CD4-positive, alpha-beta T cell treated with Interleukin-10 for 1 hour (primary cell): ENCODE measurements around the gene GRIN2A.

Source experiments
- DNase-seq: peaks from one replicate; pipeline ENCODE4 v3.0.0-alpha.2; 2020

The GRIN2A gene

DNA sequence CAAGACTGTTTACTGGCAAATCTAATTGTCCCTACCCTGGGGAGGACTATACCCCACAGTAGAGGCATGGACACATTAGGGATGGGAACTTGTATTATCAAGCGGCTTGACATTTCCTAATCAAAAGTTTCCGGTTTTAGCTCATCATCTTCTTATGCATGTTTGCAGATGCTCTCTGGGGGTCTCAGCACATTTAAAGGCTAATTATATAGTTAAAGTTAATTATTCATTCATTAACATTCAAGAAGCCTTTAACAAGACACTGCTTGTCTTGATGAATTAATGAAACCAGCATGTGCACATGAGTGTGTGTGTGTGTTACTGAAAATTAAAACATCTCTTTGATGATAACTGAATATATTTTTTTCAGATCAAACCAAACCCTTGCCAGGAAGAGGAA, 377.1 kb downstream of the GRIN2A start:
- DNase-seq, result no peak

DNA sequence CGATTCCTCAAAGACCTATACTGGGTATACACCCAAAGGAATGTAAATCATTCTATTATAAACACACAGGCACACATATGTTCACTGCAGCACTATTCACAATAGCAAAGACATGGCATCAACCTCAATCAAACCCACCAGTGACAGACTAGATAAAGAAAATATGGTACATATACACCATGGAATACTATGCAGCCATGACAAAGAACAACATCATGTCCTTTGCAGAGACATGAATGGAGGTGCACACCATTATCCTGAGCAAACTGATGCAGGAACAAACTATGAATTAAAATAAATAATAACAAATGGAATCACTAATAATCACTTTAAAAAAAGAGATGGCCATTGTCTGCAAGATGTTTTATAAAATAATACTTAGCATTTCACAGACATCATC, 380.1 kb downstream of the GRIN2A start:
- DNase-seq, result no peak

DNA sequence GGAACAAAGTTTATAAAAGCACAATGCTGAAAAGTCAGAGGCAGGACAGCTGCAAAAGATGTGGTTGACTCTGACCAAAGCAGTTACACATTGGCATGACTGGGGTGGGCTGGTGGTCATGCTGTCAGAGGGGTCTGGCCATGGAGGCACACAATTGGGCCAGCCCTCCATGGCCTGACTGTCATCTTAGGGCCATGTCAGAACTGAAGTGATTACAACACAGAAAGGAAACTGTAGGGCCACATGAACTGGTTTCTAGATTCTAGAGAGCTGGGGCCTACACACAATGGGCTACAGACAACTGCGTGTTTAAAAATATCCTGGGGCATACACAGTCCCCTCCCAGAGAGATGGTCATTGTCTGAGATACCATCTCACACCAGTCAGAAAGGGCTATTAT, 380.6 kb downstream of the GRIN2A start:
- DNase-seq, result no peak

DNA sequence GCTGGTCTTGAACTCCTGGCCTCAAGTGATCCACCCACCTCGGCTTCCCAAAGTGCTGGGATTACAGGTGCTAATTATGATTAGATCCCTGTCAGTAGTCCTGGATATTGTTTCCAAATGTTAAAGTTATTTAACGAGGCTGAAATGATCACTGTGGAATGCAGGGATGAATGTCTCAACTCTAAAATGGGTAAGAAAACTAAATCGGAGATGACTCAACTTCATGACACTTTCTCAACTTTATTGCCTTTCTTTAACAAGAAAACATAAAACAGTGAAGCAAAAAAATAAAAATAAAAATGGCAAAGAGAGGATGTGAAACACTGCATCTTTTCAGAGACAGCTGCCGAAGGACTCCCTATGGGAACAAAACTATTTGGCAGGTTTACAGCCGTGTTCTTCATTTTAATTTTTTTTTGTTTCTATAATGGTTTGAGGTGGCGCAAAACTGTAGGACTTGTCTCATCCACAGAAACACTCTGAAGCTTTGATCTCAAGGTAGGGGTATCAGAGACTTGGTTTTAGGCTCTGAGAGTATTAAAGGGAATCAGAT, 382.0 kb downstream of the GRIN2A start:
- DNase-seq, result no peak

DNA sequence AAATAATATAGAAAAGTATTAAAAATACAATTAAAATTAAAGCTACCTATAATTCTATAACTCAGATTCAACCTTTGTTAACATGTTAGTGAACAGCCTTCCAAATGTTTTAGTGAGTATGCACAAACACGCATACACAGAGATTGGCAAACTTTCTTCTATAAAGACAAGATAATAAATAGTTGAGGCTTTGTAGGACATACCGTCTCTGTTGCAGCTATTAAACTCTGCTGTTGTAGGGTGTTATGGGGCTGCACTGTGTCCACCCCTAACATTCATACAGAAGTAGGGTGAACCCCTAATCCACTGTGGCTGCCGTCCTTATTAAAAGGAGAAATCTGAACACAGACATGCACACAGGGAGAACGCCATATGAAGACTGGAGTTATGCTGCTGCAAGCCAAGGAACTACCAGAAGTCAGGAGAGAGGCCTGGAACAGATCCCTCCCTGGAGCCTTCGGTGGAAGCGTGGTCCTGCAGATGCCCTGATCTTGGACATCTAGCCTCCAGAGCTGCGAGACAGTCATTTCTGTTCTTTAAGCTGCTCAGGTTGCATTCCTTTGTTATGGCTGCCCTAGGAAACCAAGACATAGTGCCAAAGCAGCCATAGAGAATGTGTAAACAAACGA, 383.2 kb downstream of the GRIN2A start:
- DNase-seq, result no peak

DNA sequence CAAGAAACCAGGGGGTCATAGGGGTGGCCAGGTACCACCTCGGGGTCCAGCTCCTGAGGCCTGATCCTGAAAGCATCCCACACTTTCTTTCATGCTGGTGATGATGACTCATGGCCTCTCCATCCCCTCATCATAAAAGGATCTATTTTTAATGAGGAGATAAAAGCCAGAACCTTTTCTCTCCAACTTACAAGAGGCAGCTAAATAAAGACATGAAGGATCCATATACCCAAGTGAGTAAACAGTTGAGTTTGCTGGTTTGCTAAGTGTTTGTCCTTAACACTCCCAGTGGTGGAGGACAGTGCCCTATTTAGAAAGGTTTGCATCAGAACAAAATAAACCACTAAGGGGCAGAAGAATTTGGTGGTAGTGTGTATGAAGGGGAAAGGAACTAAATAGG, 383.8 kb downstream of the GRIN2A start:
- DNase-seq, result no peak

DNA sequence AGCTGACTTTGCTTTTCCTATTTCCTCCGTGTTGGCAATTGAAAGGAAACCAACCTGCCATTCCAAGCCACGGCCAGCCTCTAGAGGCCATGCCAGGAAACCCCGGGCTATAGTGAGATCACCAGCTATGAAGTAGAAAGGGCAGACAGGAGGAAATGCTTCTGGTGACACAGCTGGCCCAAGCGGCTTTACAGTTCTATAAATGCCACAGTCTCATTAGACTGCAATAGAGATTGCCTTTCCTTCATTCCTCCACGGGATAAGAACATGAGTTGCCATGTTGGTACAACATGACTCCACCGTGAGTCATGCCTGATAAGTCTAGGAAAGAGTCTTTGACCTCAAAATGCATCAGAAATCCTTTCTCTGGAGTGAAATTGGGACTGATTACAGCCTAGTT, 384.9 kb downstream of the GRIN2A start:
- DNase-seq, result no peak

DNA sequence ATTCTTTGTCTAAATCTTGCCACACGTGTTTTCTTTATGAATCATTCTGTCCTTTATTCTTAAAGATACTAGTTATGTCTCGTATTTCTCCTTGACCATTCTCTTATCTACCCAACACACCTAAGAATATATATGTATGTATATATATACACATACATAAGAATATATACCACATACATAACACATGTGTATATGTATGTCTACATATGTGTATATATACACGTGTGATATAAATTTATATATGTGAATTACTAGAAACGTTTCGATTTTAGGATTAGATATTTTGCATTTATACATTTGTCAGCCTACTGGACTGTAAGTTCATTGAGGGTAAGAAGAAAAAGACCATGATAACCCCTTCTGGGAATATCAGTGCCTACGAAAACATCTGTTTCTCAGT, 388.6 kb downstream of the GRIN2A start:
- no peak for DNase-seq

DNA sequence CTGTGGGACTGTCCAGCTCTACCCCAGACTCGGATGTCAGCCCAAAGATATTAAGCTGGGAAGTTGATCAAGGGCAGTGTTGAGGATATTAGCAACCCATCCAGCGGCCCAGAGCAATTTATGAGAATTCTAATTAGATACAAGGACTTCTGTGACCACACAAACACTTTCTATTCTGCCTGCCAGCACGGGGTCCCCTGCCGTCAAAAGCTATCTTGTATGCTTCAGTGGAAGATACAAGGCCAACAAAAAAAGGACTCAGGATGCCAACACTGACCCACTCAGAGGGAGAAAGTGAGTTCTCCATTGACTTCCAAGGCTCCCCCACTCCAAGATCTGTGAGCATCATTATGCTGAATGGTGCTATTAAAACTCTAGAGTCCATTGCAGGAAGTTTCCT, 390.7 kb downstream of the GRIN2A start:
- DNase-seq, result no peak

DNA sequence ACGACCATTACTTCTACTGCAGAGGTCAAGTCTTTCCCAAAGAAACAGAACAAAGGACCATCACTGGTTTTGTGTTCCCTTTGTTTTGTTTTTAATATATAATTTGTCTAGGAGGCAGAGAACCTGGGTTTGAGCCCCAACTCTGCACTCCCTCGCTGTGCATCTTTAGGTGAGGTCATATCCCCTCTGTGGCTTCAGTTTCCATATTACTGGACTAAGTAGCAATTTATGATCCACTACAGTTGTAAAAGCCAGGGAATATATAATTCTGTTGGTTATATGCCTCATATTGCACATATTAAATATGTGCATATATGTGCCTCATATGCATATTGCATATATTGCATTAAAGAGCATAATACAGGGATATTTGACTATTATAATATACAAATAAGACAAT, 392.0 kb downstream of the GRIN2A start:
- DNase-seq, result no peak

DNA sequence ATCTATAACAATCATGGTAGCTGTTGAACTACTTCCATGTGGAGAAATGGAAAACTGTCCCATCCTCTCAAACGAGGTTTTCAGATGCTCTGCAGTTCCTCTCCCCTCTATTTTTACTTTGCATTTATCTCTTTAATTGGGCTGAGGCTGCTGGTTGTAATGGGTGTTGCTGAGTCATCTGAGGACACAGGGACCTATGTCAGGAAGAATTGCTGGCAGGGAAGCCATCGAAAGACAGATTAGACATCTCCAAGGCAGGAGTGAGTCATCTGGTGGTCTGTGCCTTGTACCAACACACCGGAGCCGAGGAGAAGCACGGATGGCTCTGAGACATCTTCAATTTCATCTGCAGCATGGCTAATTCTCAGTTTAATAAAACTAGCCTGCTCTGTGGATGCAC, 394.5 kb downstream of the GRIN2A start:
- DNase-seq, result no peak

DNA sequence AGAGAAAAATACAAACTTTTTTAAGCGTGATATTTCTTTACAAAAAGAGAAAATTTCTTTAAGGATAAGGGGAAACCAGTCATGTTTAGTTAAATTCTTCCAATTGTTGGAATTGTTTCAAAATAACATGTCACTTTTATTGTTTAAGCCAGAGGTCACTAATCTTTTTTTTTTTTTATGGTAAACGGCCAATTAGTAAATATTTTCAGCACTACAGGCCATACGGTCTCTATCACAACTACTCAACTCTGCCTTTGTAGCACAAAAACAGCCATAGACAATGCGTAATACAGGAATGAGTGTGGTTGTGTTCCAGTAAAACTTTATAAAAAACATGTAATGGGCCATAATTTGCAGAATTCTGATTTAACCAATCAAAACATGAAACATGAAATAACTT, 401.4 kb downstream of the GRIN2A start:
- DNase-seq, result no peak

DNA sequence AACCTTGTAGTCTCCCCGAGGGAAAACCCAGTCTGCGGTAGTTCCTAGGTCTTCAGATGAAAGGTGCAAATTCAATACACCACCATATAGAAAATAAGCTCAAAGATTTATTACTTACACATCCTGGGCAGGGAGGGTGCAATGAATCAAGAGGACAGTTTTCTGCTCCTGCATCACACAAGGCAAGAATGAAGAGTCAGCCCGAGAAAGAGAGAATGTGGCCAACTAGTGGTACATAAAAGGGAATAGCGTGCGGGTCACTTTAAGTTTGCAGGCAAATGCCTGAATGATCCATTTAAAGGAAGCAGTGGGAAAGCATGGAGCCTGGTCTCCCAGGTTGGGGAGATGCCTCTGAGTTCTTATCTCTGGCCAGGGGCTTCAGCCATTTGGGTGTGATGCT, 403.4 kb downstream of the GRIN2A start:
- DNase-seq, result no peak

DNA sequence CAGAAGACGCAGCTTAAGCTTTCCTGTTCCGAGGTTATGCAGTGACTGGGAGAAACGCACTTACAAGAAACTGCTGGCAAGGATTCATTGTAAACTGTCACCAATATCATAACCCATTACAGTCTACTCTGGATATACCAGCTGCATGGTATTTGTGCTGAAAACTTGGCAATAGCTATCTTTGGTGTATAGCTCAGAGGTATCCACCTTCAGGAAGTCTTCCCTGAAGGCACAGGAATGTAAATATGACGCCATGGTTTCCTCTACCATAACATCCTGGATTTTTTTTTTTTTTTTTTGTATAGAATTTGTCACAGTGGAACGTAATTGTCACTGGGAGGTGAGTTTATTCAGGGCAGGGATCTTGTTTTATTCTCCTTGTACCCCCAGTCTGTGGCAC, 406.2 kb downstream of the GRIN2A start:
- no peak for DNase-seq

DNA sequence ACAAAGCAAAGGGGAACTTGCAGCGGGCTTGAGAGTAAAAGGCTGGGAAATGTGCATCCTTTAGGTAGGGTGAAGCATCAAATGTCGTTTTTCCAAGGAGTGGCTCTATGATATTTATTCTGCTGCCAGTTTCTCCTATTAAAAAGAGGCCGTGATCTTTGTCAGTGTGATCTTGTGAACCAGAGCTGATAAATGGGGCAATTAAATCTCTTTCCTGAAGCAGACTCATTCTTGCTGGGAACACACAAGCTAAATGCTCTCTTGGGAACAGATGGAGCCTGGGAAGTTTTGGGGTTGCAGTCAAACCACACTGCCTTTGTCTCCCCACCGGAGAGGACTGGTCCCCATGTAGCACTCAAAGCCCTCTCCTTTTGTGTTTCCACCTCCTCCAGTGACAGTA, 408.9 kb downstream of the GRIN2A start:
- no peak for DNase-seq

DNA sequence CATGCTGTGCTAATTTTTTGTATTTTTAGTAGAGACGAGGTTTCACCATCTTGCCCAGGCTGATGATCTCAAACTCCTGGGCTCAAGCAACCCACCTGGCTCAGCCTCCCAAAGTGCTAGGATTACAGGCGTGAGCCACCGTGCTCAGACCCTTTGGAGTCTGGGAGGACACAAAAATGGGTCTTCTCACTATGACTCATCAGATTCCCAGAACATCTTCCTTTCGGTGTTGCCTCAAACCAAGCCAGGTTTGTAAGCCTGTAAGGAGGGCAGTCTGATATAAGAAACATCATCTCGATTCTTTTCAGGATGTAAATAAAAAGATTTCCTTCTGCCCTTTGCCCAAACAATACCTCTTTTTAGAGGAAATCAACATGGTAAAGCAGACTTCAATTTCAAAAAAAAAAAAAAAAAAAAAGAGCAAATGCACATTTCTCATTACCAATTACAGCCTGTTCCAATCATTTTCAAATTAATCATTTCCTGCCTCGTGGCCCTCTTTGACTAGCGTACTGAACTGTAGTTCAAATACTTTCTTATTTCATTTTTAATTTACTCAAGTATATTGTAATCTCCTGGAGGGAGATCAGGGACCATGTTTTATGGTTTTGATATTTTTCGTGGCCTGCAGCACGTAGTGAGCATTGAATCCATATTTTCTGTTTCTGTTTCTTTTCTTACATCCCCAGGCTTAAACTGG, 409.6 kb downstream of the GRIN2A start:
- no peak for DNase-seq

DNA sequence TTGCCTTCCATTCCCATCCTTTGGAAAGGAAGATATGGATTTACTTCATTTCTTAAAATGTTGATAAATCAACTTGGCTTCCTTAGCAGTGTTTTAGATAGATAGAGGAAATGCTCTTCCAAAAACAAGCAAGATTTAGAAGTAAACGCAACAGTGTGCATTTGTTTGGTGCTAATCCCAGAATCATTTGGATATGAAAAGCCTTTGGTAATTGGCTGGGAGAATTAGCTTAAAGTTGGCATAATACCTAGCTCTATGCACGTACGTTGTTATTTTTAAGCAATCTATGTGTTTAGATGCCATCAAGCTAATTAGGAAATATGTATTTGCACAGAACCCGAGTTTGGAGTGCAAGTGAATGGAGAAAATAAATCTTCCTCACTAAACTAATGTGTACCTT, 415.3 kb downstream of the GRIN2A start:
- no peak for DNase-seq

DNA sequence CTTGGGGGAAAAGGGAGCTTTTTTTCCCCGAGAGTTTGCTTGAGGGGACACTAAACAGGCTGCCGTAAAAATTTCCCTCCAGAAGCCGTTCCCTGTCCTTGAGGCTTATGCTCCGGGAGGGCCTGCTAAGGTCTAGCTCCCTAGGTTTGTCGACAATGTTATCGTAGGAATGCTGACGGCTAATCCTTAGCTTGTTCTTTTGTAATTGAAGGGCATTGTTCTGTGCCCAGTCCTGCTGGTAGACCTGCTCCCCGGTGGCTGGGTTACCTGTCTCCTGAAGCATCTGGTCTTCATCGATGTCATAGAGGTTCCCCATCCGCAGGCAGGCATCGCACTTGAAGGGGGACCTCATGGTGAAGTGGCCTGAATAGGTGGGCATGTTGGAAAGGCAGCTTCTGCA, 418.7 kb downstream of the GRIN2A start:
- no peak for DNase-seq

DNA sequence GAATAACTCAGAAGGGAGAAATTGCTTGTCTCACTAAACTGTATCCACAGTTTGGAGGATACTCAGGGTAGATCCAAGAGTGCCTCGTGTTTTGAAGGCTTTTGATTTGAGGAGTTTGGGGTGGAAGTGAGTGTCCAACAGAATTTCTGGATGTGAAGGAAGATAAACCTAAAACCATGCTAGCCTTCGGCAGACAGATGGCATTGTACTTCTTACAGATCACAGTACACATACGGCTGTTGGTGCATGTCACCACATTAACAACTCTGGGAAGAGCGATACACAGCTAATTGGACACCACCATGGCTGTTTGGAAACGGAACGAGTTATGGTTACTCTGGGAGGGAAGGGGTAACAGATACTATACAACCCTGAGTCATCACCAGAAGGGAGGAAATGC, 420.4 kb downstream of the GRIN2A start:
- no peak for DNase-seq

DNA sequence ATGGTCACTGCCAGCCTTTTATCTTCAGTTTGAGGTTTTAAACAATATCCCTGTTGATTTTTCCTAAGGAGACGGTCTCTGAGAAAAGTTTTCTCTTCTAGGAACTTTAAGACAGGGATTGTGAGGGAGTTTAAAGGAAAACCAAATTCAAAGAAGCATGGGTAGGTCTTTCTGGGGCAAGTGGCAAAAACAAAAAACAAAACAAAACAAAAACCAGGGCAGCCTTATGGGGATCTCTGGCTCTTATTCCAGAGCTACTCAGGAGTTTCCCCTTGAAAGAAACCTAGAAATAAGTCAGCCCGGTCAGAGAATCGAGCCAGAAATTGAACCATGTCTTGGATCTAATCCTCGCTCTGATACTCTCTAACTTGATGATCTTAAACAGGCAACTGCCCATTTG, 424.5 kb downstream of the GRIN2A start:
- DNase-seq, result no peak

DNA sequence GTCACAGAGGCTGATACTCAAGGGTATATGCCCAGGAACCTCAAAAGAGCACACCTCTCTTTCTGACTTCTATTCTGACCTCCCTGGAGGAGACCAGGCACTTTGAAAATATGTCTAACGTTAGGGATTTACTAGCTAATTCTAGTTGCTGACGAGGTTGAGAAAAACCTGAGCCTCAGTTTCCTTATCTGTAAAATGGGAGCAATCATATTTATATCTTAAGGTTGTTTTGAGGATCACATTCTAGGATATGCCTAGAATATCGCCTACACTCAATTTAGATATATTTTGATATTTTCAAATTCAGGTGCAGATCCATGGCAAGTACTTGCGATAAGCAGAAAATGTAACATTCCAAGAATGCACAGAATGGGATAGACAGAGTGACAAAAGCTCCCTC, 425.8 kb downstream of the GRIN2A start:
- no peak for DNase-seq

DNA sequence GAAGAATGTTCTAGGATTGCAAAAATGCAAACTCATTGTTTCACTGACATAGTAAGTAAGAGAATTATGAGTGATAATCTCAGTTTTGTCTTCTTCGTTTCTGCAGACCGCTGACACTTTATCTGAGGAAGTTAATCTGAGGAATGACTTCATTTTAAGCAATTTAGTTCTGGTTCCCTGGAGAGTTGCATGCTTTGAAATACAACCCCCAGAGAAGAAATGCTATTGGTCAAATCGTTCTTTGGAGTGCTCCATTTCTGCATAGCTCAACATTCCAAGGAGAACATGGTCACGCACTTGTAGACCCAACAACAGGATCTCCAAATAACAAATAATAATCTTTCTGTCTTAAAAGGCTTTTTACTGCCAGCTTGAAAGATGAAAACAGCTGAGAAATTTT, 427.1 kb downstream of the GRIN2A start:
- DNase-seq, result no peak

DNA sequence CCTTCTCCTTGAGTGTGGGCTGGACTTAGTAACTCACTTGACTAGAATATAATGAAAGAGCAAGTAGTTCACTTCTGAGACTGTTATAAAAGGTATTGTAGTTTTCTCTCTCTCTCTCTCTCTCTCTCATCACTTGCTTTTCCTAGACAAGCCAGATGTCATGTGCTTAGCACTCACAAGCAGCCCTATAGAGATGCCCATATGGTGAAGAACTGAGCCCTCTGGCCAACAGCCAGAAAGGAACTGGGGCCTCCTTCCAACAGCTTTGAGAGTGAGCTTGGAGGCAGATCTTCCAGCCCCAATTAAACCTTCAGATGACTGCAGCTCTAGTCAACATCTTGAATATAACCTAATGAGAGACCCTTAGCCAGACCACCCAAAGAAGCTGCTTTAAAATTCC, 440.5 kb downstream of the GRIN2A start:
- no peak for DNase-seq

DNA sequence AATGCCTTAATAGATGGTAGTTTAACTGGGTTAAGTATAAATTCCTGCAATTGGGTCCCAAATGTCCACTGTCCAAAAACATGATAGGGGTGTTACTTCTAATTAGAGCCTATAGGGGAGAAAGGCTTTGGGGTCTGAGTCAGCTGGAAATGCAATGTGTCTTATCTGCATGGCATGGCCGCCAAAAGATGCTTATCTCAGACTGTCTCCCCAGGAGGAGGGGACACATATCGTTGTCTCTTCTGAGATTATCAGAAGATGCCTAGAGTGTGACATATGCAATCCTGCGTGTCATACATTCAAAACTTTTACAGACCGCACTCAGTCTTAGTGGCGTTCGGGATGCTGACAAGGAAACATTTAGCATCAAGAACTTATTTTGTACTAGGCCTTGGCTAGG, 442.9 kb downstream of the GRIN2A start:
- DNase-seq, result no peak

DNA sequence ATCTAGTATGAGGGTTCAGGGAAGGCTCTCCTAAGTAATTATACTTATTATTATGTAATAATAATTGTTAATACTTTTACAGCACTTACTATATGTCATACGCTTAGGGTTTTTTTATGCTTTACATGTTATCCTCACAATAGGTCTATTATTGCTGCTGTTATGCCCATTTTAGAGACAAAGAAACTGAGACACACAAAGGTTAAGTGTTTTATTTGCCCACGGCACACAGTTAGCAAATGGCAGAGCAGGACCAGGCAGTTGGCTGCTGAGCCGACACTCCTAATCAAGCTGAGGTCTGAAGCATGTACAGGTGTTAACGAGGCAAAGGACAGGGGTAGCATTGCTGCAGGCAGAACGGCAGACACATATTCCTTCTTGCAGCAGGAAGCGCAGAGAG, 443.5 kb downstream of the GRIN2A start:
- no peak for DNase-seq
